Muscle layer of duodenum (tissue), 2 donors: Measurements from ENCODE around the gene SLC39A7.
A peak's percentile ranks its signal among the peaks of the same experiment; 100 is the strongest.
"Not testable (repeated sequence)": the region's sequence is repeated elsewhere in the genome, so short reads cannot be mapped to it uniquely, and the experiment has no call there.

Experiments
- H3K27ac ChIP-seq: one replicate; pipeline ENCODE4 v1.7.0; 2013; ENCODE audit warnings: mild to moderate bottlenecking, low read length
- H3K27me3 ChIP-seq: one replicate; pipeline ENCODE4 v1.7.0; 2013; ENCODE audit warnings: low read depth, mild to moderate bottlenecking, control low read depth, low read length
- H3K36me3 ChIP-seq, 2 donors: one replicate each; pipeline ENCODE4 v1.7.0; 2013; ENCODE audit warnings: low read length in 2 of 2, control low read depth in 1 of 2, mild to moderate bottlenecking in 1 of 2; ENCODE audit not compliant: insufficient read depth in 2 of 2, control insufficient read depth in 1 of 2
- H3K4me1 ChIP-seq, 2 donors: one replicate each; pipeline ENCODE4 v1.7.0; 2013; ENCODE audit warnings: low read length in 2 of 2, mild to moderate bottlenecking in 2 of 2, control low read depth in 1 of 2, moderate library complexity in 1 of 2; ENCODE audit not compliant: insufficient read depth in 2 of 2, control insufficient read depth in 1 of 2
- H3K4me3 ChIP-seq, 2 donors: one replicate each; pipeline ENCODE4 v1.7.0; 2013; ENCODE audit warnings: low read length in 2 of 2, low read depth in 1 of 2, mild to moderate bottlenecking in 1 of 2
- H3K9me3 ChIP-seq, 2 donors: one replicate each; pipeline ENCODE4 v1.7.0; 2013; ENCODE audit warnings: low read length in 2 of 2, control low read depth in 1 of 2, mild to moderate bottlenecking in 1 of 2; ENCODE audit not compliant: control insufficient read depth in 1 of 2
- donor health status: healthy.

SLC39A7 gene

DNA sequence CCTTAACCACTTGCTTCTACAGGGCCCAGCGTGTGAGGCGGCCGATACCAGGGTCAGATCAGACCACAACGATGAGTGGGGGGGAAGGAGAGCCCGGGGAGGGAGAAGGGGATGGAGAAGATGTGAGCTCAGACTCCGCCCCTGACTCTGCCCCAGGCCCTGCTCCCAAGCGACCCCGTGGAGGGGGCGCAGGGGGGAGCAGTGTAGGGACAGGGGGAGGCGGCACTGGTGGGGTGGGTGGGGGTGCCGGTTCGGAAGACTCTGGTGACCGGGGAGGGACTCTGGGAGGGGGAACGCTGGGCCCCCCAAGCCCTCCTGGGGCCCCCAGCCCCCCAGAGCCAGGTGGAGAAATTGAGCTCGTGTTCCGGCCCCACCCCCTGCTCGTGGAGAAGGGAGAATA, 10.5 kb downstream of the SLC39A7 start:
- H3K36me3 ChIP-seq: peaks cover 14 to 21% of the 10 kb centered on the region in 2 donors
- peaks cover 0 to 23% of the 10 kb centered on the region in 2 donors for H3K4me1 ChIP-seq
- H3K27me3 ChIP-seq: no peaks in the 10 kb centered on the region
- H3K27ac ChIP-seq: no peak overlapping the region
- no peaks in the 10 kb centered on the region for H3K9me3 ChIP-seq
- H3K4me3 ChIP-seq: no peak overlapping the region

- Histone ChIP-seq H3K9me3 (no peaks in the 10 kb centered on the region), H3K36me3 (peaks cover 14 to 21% of the 10 kb centered on the region in 2 donors), H3K27me3 (no peaks in the 10 kb centered on the region), H3K4me1 (peaks cover 0 to 22% of the 10 kb centered on the region in 2 donors), H3K27ac (no peak overlapping the region), H3K4me3 (no peak overlapping the region)
Observed at GRCh38 chr6:33211666-33212422, 11.2 kb downstream of the SLC39A7 start.

DNA sequence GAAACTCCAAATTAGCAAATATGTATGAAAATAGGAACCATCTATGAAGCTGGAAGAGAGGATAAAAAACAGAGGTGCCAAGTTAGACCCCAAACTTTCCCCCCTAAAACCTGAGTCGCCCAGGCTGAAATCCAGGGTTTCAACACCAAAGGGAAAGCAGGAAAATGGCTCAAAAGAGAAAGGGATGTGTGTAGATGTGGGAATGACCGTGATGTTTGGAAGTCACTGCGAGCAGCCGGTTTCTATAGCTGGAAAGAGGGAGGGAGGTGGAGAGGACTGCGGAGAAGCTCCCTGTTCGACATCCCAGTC, 12.1 kb downstream of the SLC39A7 start:
- Histone ChIP-seq H3K4me3 (peak overlapping the region; percentile 62 to 68), H3K9me3 (no peaks in the 10 kb centered on the region), H3K4me1 (peaks cover 0 to 21% of the 10 kb centered on the region in 2 donors), H3K36me3 (peaks cover 14 to 21% of the 10 kb centered on the region in 2 donors), H3K27me3 (no peaks in the 10 kb centered on the region), H3K27ac (no peak overlapping the region)

GRCh38 chr6:33213166-33213988, 12.7 kb downstream of the SLC39A7 start:
- H3K4me3 ChIP-seq: peak overlapping the region; percentile 62 to 68

GRCh38 chr6:33213989-33214335, 13.3 kb downstream of the SLC39A7 start:
- H3K27me3 ChIP-seq: no peaks in the 10 kb centered on the region
- H3K4me1 ChIP-seq: peaks cover 0 to 17% of the 10 kb centered on the region in 2 donors
- H3K4me3 ChIP-seq: peak overlapping the region; percentile 62 to 68
- H3K36me3 ChIP-seq: peaks cover 14 to 21% of the 10 kb centered on the region in 2 donors
- H3K9me3 ChIP-seq: no peaks in the 10 kb centered on the region
- no peak overlapping the region for H3K27ac ChIP-seq

More at GRCh38 chr6:33213166-33213988, 12.7 kb downstream of the SLC39A7 start:
- no peaks in the 10 kb centered on the region for H3K27me3 ChIP-seq
- H3K36me3 ChIP-seq: peaks cover 14 to 21% of the 10 kb centered on the region in 2 donors
- H3K4me1 ChIP-seq: peaks cover 0 to 21% of the 10 kb centered on the region in 2 donors
- H3K9me3 ChIP-seq: no peaks in the 10 kb centered on the region
- no peak overlapping the region for H3K27ac ChIP-seq

GRCh38 chr6:33215271-33216116, 14.8 kb downstream of the SLC39A7 start:
- Histone ChIP-seq H3K36me3 (peaks cover 4 to 9% of the 10 kb centered on the region in 2 donors), H3K27me3 (no peaks in the 10 kb centered on the region), H3K27ac (no peak overlapping the region), H3K4me1 (peaks cover 0 to 11% of the 10 kb centered on the region in 2 donors), H3K9me3 (no peaks in the 10 kb centered on the region), H3K4me3 (no peak overlapping the region)

GRCh38 chr6:33216117-33216649, 15.5 kb downstream of the SLC39A7 start:
- Histone ChIP-seq H3K27me3 (no peaks in the 10 kb centered on the region), H3K27ac (no peak overlapping the region), H3K4me1 (peaks cover 0 to 11% of the 10 kb centered on the region in 2 donors), H3K9me3 (no peaks in the 10 kb centered on the region), H3K36me3 (peaks cover 0 to 4% of the 10 kb centered on the region in 2 donors), H3K4me3 (no peak overlapping the region)

DNA sequence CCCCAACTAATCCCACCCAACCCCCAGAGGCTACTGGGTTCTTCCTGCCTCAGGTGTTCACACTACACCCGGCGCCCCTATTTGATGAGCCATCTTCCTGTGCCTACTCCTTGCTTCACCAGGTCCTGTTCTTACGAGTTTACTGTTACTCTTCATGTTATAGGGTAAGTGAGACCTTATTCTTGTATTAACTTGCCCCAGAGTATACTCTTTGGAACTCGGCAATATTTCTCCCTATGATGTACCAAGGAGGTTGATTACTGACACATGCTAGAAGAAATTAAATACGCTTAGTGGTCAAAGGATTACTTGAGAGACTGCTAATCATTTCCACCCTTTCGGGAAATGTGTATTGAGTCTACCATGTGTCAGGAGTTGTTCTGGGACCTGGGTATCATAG, 16.6 kb downstream of the SLC39A7 start:
- Histone ChIP-seq H3K4me1 (peaks cover 0 to 11% of the 10 kb centered on the region in 2 donors), H3K9me3 (no peaks in the 10 kb centered on the region)

GRCh38 chr6:33217681-33218080, 17.0 kb downstream of the SLC39A7 start:
- H3K27me3 ChIP-seq: no peaks in the 10 kb centered on the region
- H3K36me3 ChIP-seq: no peaks in the 10 kb centered on the region

More for the DNA sequence above, 16.6 kb downstream of the SLC39A7 start:
- Histone ChIP-seq H3K4me3 (no peak overlapping the region), H3K36me3 (no peaks in the 10 kb centered on the region), H3K27ac (no peak overlapping the region), H3K27me3 (no peaks in the 10 kb centered on the region)

DNA sequence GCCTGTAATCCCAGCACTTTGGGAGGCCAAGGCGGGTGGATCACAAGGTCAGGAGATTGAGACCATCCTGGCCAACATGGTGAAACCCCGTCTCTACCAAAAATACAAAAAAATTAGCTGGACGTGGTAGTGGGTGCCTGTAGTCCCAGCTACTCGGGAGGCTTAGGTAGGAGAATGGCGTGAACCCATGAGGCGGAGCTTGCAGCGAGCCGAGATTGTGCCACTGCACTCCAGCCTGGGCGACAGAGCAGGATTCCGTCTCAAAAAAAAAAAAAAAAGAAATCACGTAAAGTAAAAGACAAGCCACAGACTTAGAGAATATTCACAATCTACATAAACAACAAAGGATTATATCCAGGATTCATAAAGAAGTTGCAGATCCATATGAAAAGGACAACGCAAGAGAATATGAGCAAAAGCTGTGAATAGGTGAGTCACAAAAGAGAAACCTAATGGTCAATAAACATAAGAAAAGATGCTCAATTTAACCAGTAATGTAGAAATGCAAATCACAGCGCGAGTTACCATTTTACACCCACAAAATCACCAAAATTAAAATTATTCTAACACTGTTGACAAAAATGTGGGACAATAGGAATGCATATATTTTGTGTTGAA, 25.9 kb downstream of the SLC39A7 start:
- not testable (repeated sequence) for H3K4me1 ChIP-seq, H3K9me3 ChIP-seq, H3K36me3 ChIP-seq, H3K4me3 ChIP-seq, H3K27ac ChIP-seq, H3K27me3 ChIP-seq

More at GRCh38 chr6:33217681-33218080, 17.0 kb downstream of the SLC39A7 start:
- Histone ChIP-seq H3K4me3 (no peak overlapping the region), H3K4me1 (peaks cover 0 to 7% of the 10 kb centered on the region in 2 donors), H3K9me3 (no peaks in the 10 kb centered on the region), H3K27ac (no peak overlapping the region)
